ENCODE data around the gene TRPM5.

Gene TRPM5

GRCh38 chr11:2452321-2453012 is 8.2 kb upstream of the TRPM5 start:
- DNase-seq (ENCODE audit: low read depth), result no peak

- DNase-seq (ENCODE audit: low read depth), result no peak
Measured at GRCh38 chr11:2451916-2452315, 7.6 kb upstream of the TRPM5 start.

GRCh38 chr11:2451336-2451735 is 7.0 kb upstream of the TRPM5 start:
- no peak for DNase-seq (ENCODE audit: low read depth)

GRCh38 chr11:2450321-2451041 is 6.2 kb upstream of the TRPM5 start:
- DNase-seq (ENCODE audit: low read depth), result no peak

- no peak for DNase-seq (ENCODE audit: low read depth)
Measured at GRCh38 chr11:2449548-2450320, 5.4 kb upstream of the TRPM5 start.

GRCh38 chr11:2448661-2449547 is 4.6 kb upstream of the TRPM5 start:
- no peak for DNase-seq (ENCODE audit: low read depth)

GRCh38 chr11:2447951-2448650 is 3.8 kb upstream of the TRPM5 start:
- DNase-seq (ENCODE audit: low read depth), result no peak

- DNase-seq (ENCODE audit: low read depth), result no peak
Measured at GRCh38 chr11:2447253-2447950, 3.1 kb upstream of the TRPM5 start.

GRCh38 chr11:2446590-2447252 is 2.4 kb upstream of the TRPM5 start:
- DNase-seq (ENCODE audit: low read depth), result no peak

- DNase-seq (ENCODE audit: low read depth), result no peak
Measured at GRCh38 chr11:2445746-2446551, 1.6 kb upstream of the TRPM5 start.

GRCh38 chr11:2444821-2445745 is 769 bp upstream of the TRPM5 start, which contains the start of gene KCNQ1:
Gene KCNQ1 (plus strand): TSS chr11:2445008. CDS start chr11:2445099, 91 bp downstream.
- peak; percentile 26 for DNase-seq (ENCODE audit: low read depth)

- DNase-seq (ENCODE audit: low read depth), result no peak
Measured at GRCh38 chr11:2443406-2443805, 908 bp downstream of the TRPM5 start.

GRCh38 chr11:2442589-2442988 is 1.7 kb downstream of the TRPM5 start:
- no peak for DNase-seq (ENCODE audit: low read depth)

- no peak for DNase-seq (ENCODE audit: low read depth)
Measured at GRCh38 chr11:2441171-2441570, 3.1 kb downstream of the TRPM5 start.

GRCh38 chr11:2440646-2441045 is 3.7 kb downstream of the TRPM5 start:
- no peak for DNase-seq (ENCODE audit: low read depth)

- DNase-seq (ENCODE audit: low read depth), result no peak
Measured at GRCh38 chr11:2439820-2440219, 4.5 kb downstream of the TRPM5 start.

GRCh38 chr11:2437516-2437915 is 6.8 kb downstream of the TRPM5 start:
- DNase-seq (ENCODE audit: low read depth), result no peak

- no peak for DNase-seq (ENCODE audit: low read depth)
Measured at GRCh38 chr11:2436521-2437031, 7.7 kb downstream of the TRPM5 start.

Measured in activated T-cell treated with anti-CD3 and anti-CD28 coated beads for 24 hours (primary cell).